Measurements from ENCODE around the gene MCOLN3. TPM values are rescaled to one million over a fixed set of nuclear protein-coding genes. Genes with fewer than 3 reads are reported as not detected.

MCOLN3 gene
- total RNA-seq, 1 experiment from 2014 or later: 0.82 TPM

DNA sequence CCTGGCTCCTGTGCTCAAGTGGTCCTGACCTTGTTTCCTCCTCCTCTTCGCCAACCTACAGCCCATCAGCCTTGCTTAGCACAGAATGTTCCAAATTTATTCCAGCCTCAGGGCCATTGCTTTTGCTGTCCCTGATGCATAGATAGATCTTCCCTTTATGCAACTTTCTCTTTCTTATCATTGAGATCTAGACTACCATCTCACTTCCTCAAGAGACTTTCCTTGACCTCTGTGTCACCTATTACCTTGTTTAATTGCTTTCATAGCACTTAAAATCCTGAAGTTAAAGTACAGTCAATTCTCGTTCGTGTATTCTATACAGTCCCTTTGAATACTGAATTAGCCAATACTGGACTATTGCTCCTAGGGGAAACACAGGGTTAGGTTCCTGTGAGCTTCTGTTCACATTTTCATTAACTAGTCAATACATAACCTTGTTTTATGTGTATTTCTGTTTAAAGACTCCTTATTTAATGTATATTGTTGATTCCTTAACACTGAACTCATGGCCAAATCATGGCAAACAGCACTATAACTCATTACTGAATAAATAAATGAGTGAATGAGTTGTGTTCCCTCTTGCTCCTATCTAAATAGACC lies 26.2 kb upstream of the MCOLN3 start:
- no peaks in the 10 kb centered on the region for H3K36me3 ChIP-seq (ENCODE audit: insufficient read depth, low read length, poor library complexity, severe bottlenecking)
- TF ChIP-seq CTCF (conservative IDR thresholded peaks at IDR 0.05; ENCODE audit: low read depth, low read length) (no peak), EZH2 (IDR thresholded peaks at IDR 0.05; ENCODE audit: borderline replicate concordance, low read depth, low read length, poor library complexity, severe bottlenecking) (no peak)
- DNase-seq (ENCODE audit: low spot score): no peak
- H3K9me3 ChIP-seq (ENCODE audit: low read depth, low read length, poor library complexity, severe bottlenecking): peaks cover 2% of the 10 kb centered on the region
- no TSS peak for BruUV-seq (replicated peaks)
- intact Hi-C loops (cut with micrococcal nuclease; ENCODE audit: unreplicated experiment): no loop called here
- no peak overlapping the region for H3K27ac ChIP-seq (ENCODE audit: low read depth, low read length, poor library complexity, severe bottlenecking)
- ChIA-PET POLR2A (ENCODE audit: low non-redundant PET) (no interaction called here), CTCF (no interaction called here)
- H3K27me3 ChIP-seq (replicated peaks; ENCODE audit: insufficient read depth, low read depth, low read length, poor library complexity): no peaks in the 10 kb centered on the region
- no peak overlapping the region for H3K4me3 ChIP-seq (ENCODE audit: low read depth, low read length, poor library complexity, severe bottlenecking)
- no peaks in the 10 kb centered on the region for H3K4me1 ChIP-seq (ENCODE audit: insufficient read depth, low read length, poor library complexity, severe bottlenecking)

GRCh38 chr1:85070972-85071492 lies 22.7 kb upstream of the MCOLN3 start:
- Histone ChIP-seq H3K27me3 (replicated peaks; ENCODE audit: insufficient read depth, low read depth, low read length, poor library complexity) (no peaks in the 10 kb centered on the region), H3K27ac (ENCODE audit: low read depth, low read length, poor library complexity, severe bottlenecking) (no peak overlapping the region), H3K4me3 (ENCODE audit: low read depth, low read length, poor library complexity, severe bottlenecking) (no peak overlapping the region), H3K9me3 (ENCODE audit: low read depth, low read length, poor library complexity, severe bottlenecking) (peaks cover 2% of the 10 kb centered on the region), H3K36me3 (ENCODE audit: insufficient read depth, low read length, poor library complexity, severe bottlenecking) (no peaks in the 10 kb centered on the region), H3K4me1 (ENCODE audit: insufficient read depth, low read length, poor library complexity, severe bottlenecking) (no peaks in the 10 kb centered on the region)
- intact Hi-C loops (cut with micrococcal nuclease; ENCODE audit: unreplicated experiment): no loop called here
- TF ChIP-seq CTCF (conservative IDR thresholded peaks at IDR 0.05; ENCODE audit: low read depth, low read length): no peak
- DNase-seq (ENCODE audit: low spot score): no peak
- no TSS peak for BruUV-seq (replicated peaks)
- ChIA-PET CTCF (no interaction called here), POLR2A (ENCODE audit: low non-redundant PET) (no interaction called here)

GRCh38 chr1:85068846-85069245 lies 20.5 kb upstream of the MCOLN3 start:
- no peak overlapping the region for H3K4me3 ChIP-seq (ENCODE audit: low read depth, low read length, poor library complexity, severe bottlenecking)
- intact Hi-C loops (cut with micrococcal nuclease; ENCODE audit: unreplicated experiment): no loop called here
- BruUV-seq (replicated peaks): no TSS peak
- no peaks in the 10 kb centered on the region for H3K9me3 ChIP-seq (ENCODE audit: low read depth, low read length, poor library complexity, severe bottlenecking)
- no peaks in the 10 kb centered on the region for H3K36me3 ChIP-seq (ENCODE audit: insufficient read depth, low read length, poor library complexity, severe bottlenecking)
- no peaks in the 10 kb centered on the region for H3K27me3 ChIP-seq (replicated peaks; ENCODE audit: insufficient read depth, low read depth, low read length, poor library complexity)
- ChIA-PET POLR2A (ENCODE audit: low non-redundant PET) (no interaction called here), CTCF (no interaction called here)
- TF ChIP-seq CTCF (conservative IDR thresholded peaks at IDR 0.05; ENCODE audit: low read depth, low read length): no peak
- TF ChIP-seq EZH2 (IDR thresholded peaks at IDR 0.05; ENCODE audit: borderline replicate concordance, low read depth, low read length, poor library complexity, severe bottlenecking): no peak
- peaks cover 9% of the 10 kb centered on the region for H3K4me1 ChIP-seq (ENCODE audit: insufficient read depth, low read length, poor library complexity, severe bottlenecking)
- DNase-seq (ENCODE audit: low spot score): no peak
- no peak overlapping the region for H3K27ac ChIP-seq (ENCODE audit: low read depth, low read length, poor library complexity, severe bottlenecking)
